ENCODE results near the gene TREM2.

TREM2 gene

DNA sequence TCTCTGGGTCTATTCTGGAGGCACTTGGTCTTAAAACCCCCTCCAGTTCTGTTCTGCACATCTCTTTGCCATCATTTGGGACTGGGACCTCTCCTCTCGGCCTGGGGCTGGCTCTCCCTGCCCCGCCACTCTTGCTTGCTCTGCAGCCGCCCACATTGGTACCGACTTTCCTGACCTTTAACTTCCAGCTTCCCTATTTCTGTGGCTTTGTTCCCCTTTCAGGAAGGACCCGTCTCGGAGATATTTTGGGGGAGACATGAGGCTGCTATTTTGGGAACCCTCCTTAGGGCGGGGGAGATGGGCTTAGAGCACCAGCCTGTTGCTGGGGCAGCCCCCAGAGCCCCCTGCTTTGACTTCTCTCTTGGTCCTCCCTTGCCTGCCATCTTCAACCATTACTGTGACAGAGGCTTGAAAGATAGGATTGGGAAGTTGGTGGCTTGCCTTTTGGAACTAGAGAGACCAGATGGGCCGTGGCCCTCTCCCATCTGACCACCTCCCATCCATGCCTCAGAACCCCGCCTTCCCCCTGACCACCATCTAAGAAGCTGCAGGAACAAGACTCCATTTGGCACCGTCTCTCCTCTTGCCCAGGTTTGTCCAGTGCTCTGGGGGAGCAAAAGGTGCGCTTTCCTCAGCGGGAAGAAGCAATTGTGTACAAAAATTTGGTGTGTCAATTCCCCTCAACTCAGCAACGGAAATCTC lies 914 bp downstream of the TREM2 start:
- DNase-seq = peak in 1 of 2 donors; percentile 2
- no peaks in the 10 kb centered on the region for H3K79me2 ChIP-seq (ENCODE audit: control insufficient read depth, insufficient read depth, low read length, poor library complexity)
- H3K9ac ChIP-seq (ENCODE audit: low read length) = no peak overlapping the region
- H2BK5ac ChIP-seq (ENCODE audit: low read depth, low read length, poor library complexity) = no peak overlapping the region
- no peak overlapping the region for H3K4me3 ChIP-seq (ENCODE audit: low read depth, low read length)
- H4K8ac ChIP-seq (ENCODE audit: low read depth, low read length) = no peak overlapping the region
- H2BK120ac ChIP-seq (ENCODE audit: insufficient read depth, low read length, poor library complexity) = no peak overlapping the region
- H3K79me1 ChIP-seq (ENCODE audit: low read length) = no peaks in the 10 kb centered on the region
- H3K27me3 ChIP-seq (ENCODE audit: insufficient read depth, low read length) = no peaks in the 10 kb centered on the region
- no peak overlapping the region for H2AK5ac ChIP-seq (ENCODE audit: low read length)
- no peak overlapping the region for H4K91ac ChIP-seq (ENCODE audit: low read depth, low read length)
- H3K23ac ChIP-seq (ENCODE audit: low read length) = no peak overlapping the region
- no peak overlapping the region for H3K14ac ChIP-seq (ENCODE audit: low read length)
- no peak overlapping the region for H3K27ac ChIP-seq (ENCODE audit: low read depth, low read length)
- no peak overlapping the region for H3K4ac ChIP-seq (ENCODE audit: low read depth, low read length)
- H3K18ac ChIP-seq (ENCODE audit: low read length) = no peak overlapping the region
- no CpG with 5 or more reads among the region's 13 CpGs for WGBS (ENCODE audit: extremely low coverage, insufficient coverage, insufficient read length)
- H4K12ac ChIP-seq (ENCODE audit: low read depth, low read length) = no peak overlapping the region
- peaks cover 3% of the 10 kb centered on the region for H3K9me3 ChIP-seq (ENCODE audit: insufficient read depth, low read depth, low read length)
- no peak overlapping the region for H2AFZ ChIP-seq (ENCODE audit: insufficient read depth, low read length, poor library complexity)
- no peak overlapping the region for H2BK12ac ChIP-seq (ENCODE audit: low read length)
- no peak overlapping the region for H3K4me2 ChIP-seq (ENCODE audit: low read length)
- H3K4me1 ChIP-seq (ENCODE audit: control insufficient read depth in 1 of 2, insufficient read depth in 2 of 2, low read length in 2 of 2) = peaks cover 2 to 5% of the 10 kb centered on the region in 2 experiments
- no peaks in the 10 kb centered on the region for H3K36me3 ChIP-seq (ENCODE audit: control insufficient read depth in 1 of 2, insufficient read depth in 2 of 2, low read length in 2 of 2)

GRCh38 chr6:41161380-41161779 lies 1.5 kb downstream of the TREM2 start:
- no peaks in the 10 kb centered on the region for H3K27me3 ChIP-seq (ENCODE audit: insufficient read depth, low read length)
- H3K9ac ChIP-seq (ENCODE audit: low read length) = no peak overlapping the region
- H3K79me2 ChIP-seq (ENCODE audit: control insufficient read depth, insufficient read depth, low read length, poor library complexity) = no peaks in the 10 kb centered on the region
- H3K36me3 ChIP-seq (ENCODE audit: control insufficient read depth in 1 of 2, insufficient read depth in 2 of 2, low read length in 2 of 2) = no peaks in the 10 kb centered on the region
- no peak overlapping the region for H3K18ac ChIP-seq (ENCODE audit: low read length)
- H3K4ac ChIP-seq (ENCODE audit: low read depth, low read length) = no peak overlapping the region
- WGBS (ENCODE audit: extremely low coverage, insufficient coverage, insufficient read length) = no CpG with 5 or more reads among the region's 10 CpGs
- no peak overlapping the region for H3K4me2 ChIP-seq (ENCODE audit: low read length)
- no peak overlapping the region for H3K4me3 ChIP-seq (ENCODE audit: low read depth, low read length)
- H3K14ac ChIP-seq (ENCODE audit: low read length) = no peak overlapping the region
- no peaks in the 10 kb centered on the region for H3K79me1 ChIP-seq (ENCODE audit: low read length)
- no peak overlapping the region for H2AFZ ChIP-seq (ENCODE audit: insufficient read depth, low read length, poor library complexity)
- H2BK5ac ChIP-seq (ENCODE audit: low read depth, low read length, poor library complexity) = no peak overlapping the region
- no peak overlapping the region for H3K27ac ChIP-seq (ENCODE audit: low read depth, low read length)
- H2BK12ac ChIP-seq (ENCODE audit: low read length) = no peak overlapping the region
- H2AK5ac ChIP-seq (ENCODE audit: low read length) = no peak overlapping the region
- DNase-seq = peak; percentile 35 to 66
- H3K9me3 ChIP-seq (ENCODE audit: insufficient read depth, low read depth, low read length) = peaks cover 3% of the 10 kb centered on the region
- no peak overlapping the region for H4K91ac ChIP-seq (ENCODE audit: low read depth, low read length)
- H3K23ac ChIP-seq (ENCODE audit: low read length) = no peak overlapping the region
- no peak overlapping the region for H2BK120ac ChIP-seq (ENCODE audit: insufficient read depth, low read length, poor library complexity)
- no peak overlapping the region for H4K12ac ChIP-seq (ENCODE audit: low read depth, low read length)
- H3K4me1 ChIP-seq (ENCODE audit: control insufficient read depth in 1 of 2, insufficient read depth in 2 of 2, low read length in 2 of 2) = peaks cover 2 to 5% of the 10 kb centered on the region in 2 experiments
- no peak overlapping the region for H4K8ac ChIP-seq (ENCODE audit: low read depth, low read length)

DNA sequence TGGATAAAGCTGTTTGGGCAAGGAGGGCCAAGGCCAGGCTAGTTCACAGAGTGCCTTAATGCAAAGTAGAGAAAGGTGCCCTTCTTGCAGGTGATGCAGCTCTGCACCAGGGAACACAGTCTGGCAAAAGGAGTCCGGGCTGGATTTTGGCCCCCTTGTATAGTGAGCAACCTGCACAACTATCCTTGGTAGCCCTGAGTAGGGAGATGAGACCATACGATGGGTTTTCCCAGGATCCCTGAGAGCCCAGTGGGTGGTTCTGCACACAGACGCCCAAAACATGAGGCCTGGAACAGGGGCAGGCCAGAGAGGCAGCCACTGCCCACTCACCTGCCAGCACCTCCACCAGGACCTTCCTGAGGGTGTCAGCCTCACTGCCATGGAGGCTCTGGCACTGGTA lies 2.0 kb downstream of the TREM2 start:
- H3K18ac ChIP-seq (ENCODE audit: low read length) = no peak overlapping the region
- H3K27me3 ChIP-seq (ENCODE audit: insufficient read depth, low read length) = no peaks in the 10 kb centered on the region
- no peak overlapping the region for H3K27ac ChIP-seq (ENCODE audit: low read depth, low read length)
- H3K14ac ChIP-seq (ENCODE audit: low read length) = no peak overlapping the region
- no peak overlapping the region for H3K9ac ChIP-seq (ENCODE audit: low read length)
- H3K4me1 ChIP-seq (ENCODE audit: control insufficient read depth in 1 of 2, insufficient read depth in 2 of 2, low read length in 2 of 2) = peaks cover 2 to 5% of the 10 kb centered on the region in 2 experiments
- H3K4me2 ChIP-seq (ENCODE audit: low read length) = no peak overlapping the region
- peaks cover 3% of the 10 kb centered on the region for H3K9me3 ChIP-seq (ENCODE audit: insufficient read depth, low read depth, low read length)
- H2BK12ac ChIP-seq (ENCODE audit: low read length) = no peak overlapping the region
- H2AFZ ChIP-seq (ENCODE audit: insufficient read depth, low read length, poor library complexity) = no peak overlapping the region
- H3K79me1 ChIP-seq (ENCODE audit: low read length) = no peaks in the 10 kb centered on the region
- no peak overlapping the region for H3K4ac ChIP-seq (ENCODE audit: low read depth, low read length)
- no peak overlapping the region for H3K23ac ChIP-seq (ENCODE audit: low read length)
- H2BK5ac ChIP-seq (ENCODE audit: low read depth, low read length, poor library complexity) = no peak overlapping the region
- no peak overlapping the region for H2AK5ac ChIP-seq (ENCODE audit: low read length)
- no peak for DNase-seq
- H3K36me3 ChIP-seq (ENCODE audit: control insufficient read depth in 1 of 2, insufficient read depth in 2 of 2, low read length in 2 of 2) = no peaks in the 10 kb centered on the region
- no peak overlapping the region for H4K12ac ChIP-seq (ENCODE audit: low read depth, low read length)
- no peak overlapping the region for H2BK120ac ChIP-seq (ENCODE audit: insufficient read depth, low read length, poor library complexity)
- H3K4me3 ChIP-seq (ENCODE audit: low read depth, low read length) = no peak overlapping the region
- WGBS (ENCODE audit: extremely low coverage, insufficient coverage, insufficient read length) = no CpG with 5 or more reads among the region's 3 CpGs
- no peaks in the 10 kb centered on the region for H3K79me2 ChIP-seq (ENCODE audit: control insufficient read depth, insufficient read depth, low read length, poor library complexity)
- H4K91ac ChIP-seq (ENCODE audit: low read depth, low read length) = no peak overlapping the region
- H4K8ac ChIP-seq (ENCODE audit: low read depth, low read length) = no peak overlapping the region

- peaks cover 3% of the 10 kb centered on the region for H3K9me3 ChIP-seq (ENCODE audit: insufficient read depth, low read depth, low read length)
- no peak overlapping the region for H3K27ac ChIP-seq (ENCODE audit: low read depth, low read length)
- no peak for DNase-seq
- no peaks in the 10 kb centered on the region for H3K36me3 ChIP-seq (ENCODE audit: control insufficient read depth in 1 of 2, insufficient read depth in 2 of 2, low read length in 2 of 2)
- H3K14ac ChIP-seq (ENCODE audit: low read length) = no peak overlapping the region
- no peak overlapping the region for H3K23ac ChIP-seq (ENCODE audit: low read length)
- no peak overlapping the region for H4K8ac ChIP-seq (ENCODE audit: low read depth, low read length)
- no peaks in the 10 kb centered on the region for H3K27me3 ChIP-seq (ENCODE audit: insufficient read depth, low read length)
- H2BK5ac ChIP-seq (ENCODE audit: low read depth, low read length, poor library complexity) = no peak overlapping the region
- no CpG with 5 or more reads among the region's 12 CpGs for WGBS (ENCODE audit: extremely low coverage, insufficient coverage, insufficient read length)
- H3K4ac ChIP-seq (ENCODE audit: low read depth, low read length) = no peak overlapping the region
- H3K9ac ChIP-seq (ENCODE audit: low read length) = no peak overlapping the region
- no peaks in the 10 kb centered on the region for H3K79me2 ChIP-seq (ENCODE audit: control insufficient read depth, insufficient read depth, low read length, poor library complexity)
- no peak overlapping the region for H4K12ac ChIP-seq (ENCODE audit: low read depth, low read length)
- no peak overlapping the region for H3K4me3 ChIP-seq (ENCODE audit: low read depth, low read length)
- no peak overlapping the region for H2AK5ac ChIP-seq (ENCODE audit: low read length)
- no peak overlapping the region for H2BK120ac ChIP-seq (ENCODE audit: insufficient read depth, low read length, poor library complexity)
- no peak overlapping the region for H4K91ac ChIP-seq (ENCODE audit: low read depth, low read length)
- H3K18ac ChIP-seq (ENCODE audit: low read length) = no peak overlapping the region
- no peak overlapping the region for H3K4me2 ChIP-seq (ENCODE audit: low read length)
- peaks cover 7 to 8% of the 10 kb centered on the region in 2 experiments for H3K4me1 ChIP-seq (ENCODE audit: control insufficient read depth in 1 of 2, insufficient read depth in 2 of 2, low read length in 2 of 2)
- no peak overlapping the region for H2BK12ac ChIP-seq (ENCODE audit: low read length)
- H2AFZ ChIP-seq (ENCODE audit: insufficient read depth, low read length, poor library complexity) = no peak overlapping the region
- H3K79me1 ChIP-seq (ENCODE audit: low read length) = no peaks in the 10 kb centered on the region
Measured at GRCh38 chr6:41159415-41160082, 3.4 kb downstream of the TREM2 start.
